ENCODE results near the gene PIGBOS1.

DNA sequence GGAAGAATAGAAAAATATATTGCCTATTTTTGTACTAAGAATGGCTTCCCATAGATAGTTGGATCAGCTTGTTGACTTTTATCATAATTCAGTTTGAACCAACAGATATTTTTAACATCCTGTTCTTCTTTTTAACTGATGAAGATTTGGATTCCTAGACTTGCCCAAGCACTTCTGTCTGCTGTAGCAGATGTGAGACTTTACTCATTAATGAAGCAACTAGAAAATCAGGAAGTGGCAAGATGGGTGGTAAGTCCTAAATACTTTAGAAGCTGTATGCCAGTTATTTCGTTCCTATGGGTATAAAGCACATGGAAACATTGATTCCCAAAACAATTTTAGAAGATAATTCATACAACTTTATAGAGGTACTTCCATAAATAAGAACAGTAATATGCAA lies 8.5 kb upstream of the PIGBOS1 start:
- TF ChIP-seq CTCF (IDR thresholded peaks at IDR 0.05; ENCODE audit: insufficient read depth, low read depth, low read length) (no peak), EZH2 (IDR thresholded peaks at IDR 0.05; ENCODE audit: insufficient read depth, low read length) (no peak)

Data from astrocyte (in vitro differentiated cells and primary cell).